Measurements from ENCODE around the gene HDAC9.

- TF ChIP-seq CTCF (IDR thresholded peaks at IDR 0.05), result no peak
- TF ChIP-seq EP300 (IDR thresholded peaks at IDR 0.05), result no peak
- no peak for TF ChIP-seq POLR2A (IDR thresholded peaks at IDR 0.05)
These were observed 198.3 kb downstream of the HDAC9 start for GRCh38 chr7:18693816-18694215.
